Esophagus muscularis mucosa (tissue), 4 donors: ENCODE measurements around the gene CBLC. TPM values are rescaled to one million over a fixed set of nuclear protein-coding genes. Genes with fewer than 3 reads are reported as not detected.
"Not testable (repeated sequence)": the region's sequence is repeated elsewhere in the genome, so short reads cannot be mapped to it uniquely, and the experiment has no call there.

Experiments
- DNase-seq: peaks from one replicate; pipeline ENCODE4 v3.0.0-alpha.2; 2017; ENCODE audit errors: extremely low spot score
- H3K27ac ChIP-seq, 4 donors: fragments of 200-600 bp; sonication (generic); replicated peaks in 1 of 4; 1 replicate in 3 of 4; 2 replicates in 1 of 4; pipeline ENCODE4 v1.5.1; 2016 to 2019; ENCODE audit warnings: mild to moderate bottlenecking in 1 of 4
- H3K27me3 ChIP-seq, 4 donors: fragments of 200-600 bp; sonication (generic); one replicate each; pipeline versions ENCODE4 v1.5.1 to v1.6.0; 2016 to 2019
- H3K36me3 ChIP-seq, 4 donors: fragments of 200-600 bp; sonication (generic); one replicate each; pipeline ENCODE4 v1.5.1; 2016 to 2019
- H3K4me1 ChIP-seq, 4 donors: fragments of 200-600 bp; sonication (generic); one replicate each; pipeline ENCODE4 v1.5.1; 2016 to 2019
- H3K4me3 ChIP-seq, 4 donors: fragments of 200-600 bp; sonication (generic); 1 replicate in 2 of 4; 2 replicates in 2 of 4; pipeline ENCODE4 v1.5.1; 2016 to 2019; ENCODE audit warnings: mild to moderate bottlenecking in 4 of 4, moderate library complexity in 1 of 4
- H3K9me3 ChIP-seq, 4 donors: fragments of 200-600 bp; sonication (generic); 1 replicate in 3 of 4; 2 replicates in 1 of 4; pipeline ENCODE4 v1.5.1; 2016 to 2019
- CTCF ChIP-seq, 3 experiments: fragments of 200-600 bp in 2 of 3; fragments of 450-650 bp in 1 of 3; sonication (generic) in 2 of 3; IDR thresholded peaks; one replicate each; pipeline ENCODE4 v1.5.1; 2017 to 2019; ENCODE audit warnings: antibody characterized with exemption in 3 of 3, mild to moderate bottlenecking in 2 of 3, moderate library complexity in 1 of 3
- EP300 ChIP-seq: sonication (generic); formaldehyde crosslinking; IDR thresholded peaks from one replicate; pipeline ENCODE4 v1.6.1; 2017; ENCODE audit warnings: antibody characterized with exemption
- POLR2A ChIP-seq: fragments of 450-650 bp; IDR thresholded peaks from one replicate; pipeline ENCODE4 v1.6.1; 2017; ENCODE audit warnings: antibody characterized with exemption, moderate library complexity, mild to moderate bottlenecking, low read depth
- POLR2AphosphoS5 ChIP-seq, 2 donors: sonication (generic); formaldehyde crosslinking; IDR thresholded peaks; one replicate each; pipeline ENCODE4 v1.6.1; 2017; ENCODE audit warnings: antibody characterized with exemption in 2 of 2
- WGBS: methylation state at CpG from one replicate; pipeline ENCODE4 v1.1.5; 2018; 5-methylcytosine and 5-hydroxymethylcytosine counted together
- intact Hi-C: fragments of 100-400 bp; cut with DNase I; formaldehyde crosslinking; loops from one replicate; pipeline ENCODE4 v1.15.1; 2023
- total RNA-seq, 4 donors: library from RNA; depleted of rRNA; stranded (reverse); fragments of >200 nt; gene quantifications; one replicate each; pipeline versions ENCODE4 v1.1.0 to v1.2.1, GENCODE V29; 2016

CBLC gene
- total RNA-seq, 4 donors from 2014 or later: 0.34 to 0.50 TPM; not detected in 2

- Histone ChIP-seq H3K9me3 (no peaks in the 10 kb centered on the region), H3K4me3 (no peak overlapping the region), H3K27ac (no peak overlapping the region), H3K4me1 (peaks cover 4 to 7% (median 6%) of the 10 kb centered on the region in 4 donors), H3K36me3 (no peaks in the 10 kb centered on the region), H3K27me3 (peaks cover 0 to 25% (median 4%) of the 10 kb centered on the region in 4 donors)
- WGBS: 91% methylated on average over 22 of the region's 23 CpGs
- DNase-seq: no peak
- intact Hi-C loops: no loop called here
- TF ChIP-seq EP300: no peak
- no peak for TF ChIP-seq CTCF (IDR thresholded peaks at IDR 0.05)
- TF ChIP-seq POLR2A: no peak
- no peak for TF ChIP-seq POLR2AphosphoS5 (IDR thresholded peaks at IDR 0.05)
Measured at GRCh38 chr19:44776402-44777096, 1.1 kb upstream of the CBLC start.

GRCh38 chr19:44779150-44779549, 1.5 kb downstream of the CBLC start:
- Histone ChIP-seq H3K36me3 (no peaks in the 10 kb centered on the region), H3K27ac (no peak overlapping the region), H3K4me1 (peaks cover 4 to 9% (median 7%) of the 10 kb centered on the region in 4 donors), H3K9me3 (no peaks in the 10 kb centered on the region), H3K4me3 (no peak overlapping the region), H3K27me3 (peaks cover 0 to 22% (median 4%) of the 10 kb centered on the region in 4 donors)
- TF ChIP-seq CTCF (IDR thresholded peaks at IDR 0.05) (no peak), POLR2A (no peak), EP300 (no peak), POLR2AphosphoS5 (IDR thresholded peaks at IDR 0.05) (no peak)
- intact Hi-C loops: no loop called here
- WGBS: 100% methylated on average over 2 of the region's 2 CpGs
- no peak for DNase-seq

GRCh38 chr19:44781694-44782093, 4.0 kb downstream of the CBLC start:
- H3K36me3 ChIP-seq, H3K9me3 ChIP-seq, DNase-seq, H3K4me3 ChIP-seq, H3K27ac ChIP-seq, intact Hi-C loops: not testable (repeated sequence)
- WGBS: 100% methylated on average over 1 of the region's 2 CpGs
- Histone ChIP-seq H3K4me1 (peaks cover 4 to 14% (median 13%) of the 10 kb centered on the region in 4 donors), H3K27me3 (peaks cover 0 to 17% (median 4%) of the 10 kb centered on the region in 4 donors)

GRCh38 chr19:44782729-44783128, 5.0 kb downstream of the CBLC start:
- H3K36me3 ChIP-seq: no peaks in the 10 kb centered on the region

GRCh38 chr19:44783545-44783944, 5.9 kb downstream of the CBLC start:
- TF ChIP-seq EP300 (no peak), POLR2AphosphoS5 (IDR thresholded peaks at IDR 0.05) (no peak), CTCF (IDR thresholded peaks at IDR 0.05) (no peak), POLR2A (no peak)
- intact Hi-C loops: no loop called here
- H3K9me3 ChIP-seq: no peaks in the 10 kb centered on the region
- peaks cover 0 to 4% (median 0%) of the 10 kb centered on the region in 4 donors for H3K27me3 ChIP-seq
- no peaks in the 10 kb centered on the region for H3K36me3 ChIP-seq
- no peak overlapping the region for H3K27ac ChIP-seq
- peaks cover 0 to 7% (median 7%) of the 10 kb centered on the region in 4 donors for H3K4me1 ChIP-seq
- no peak for DNase-seq
- H3K4me3 ChIP-seq: no peak overlapping the region
- 96% methylated on average over 4 of the region's 4 CpGs for WGBS

More at GRCh38 chr19:44782729-44783128, 5.0 kb downstream of the CBLC start:
- intact Hi-C loops: no loop called here
- TF ChIP-seq CTCF (IDR thresholded peaks at IDR 0.05) (no peak), EP300 (no peak), POLR2A (no peak), POLR2AphosphoS5 (IDR thresholded peaks at IDR 0.05) (no peak)
- Histone ChIP-seq H3K27ac (no peak overlapping the region), H3K9me3 (no peaks in the 10 kb centered on the region), H3K27me3 (peaks cover 0 to 10% (median 2%) of the 10 kb centered on the region in 4 donors), H3K4me1 (peaks cover 4 to 12% (median 11%) of the 10 kb centered on the region in 4 donors), H3K4me3 (no peak overlapping the region)
- WGBS: 95% methylated on average over 5 of the region's 5 CpGs
- DNase-seq: no peak
